Mesendoderm (in vitro differentiated cells): ENCODE data around the gene CPNE5.

Source experiments
- DNase-seq: peaks from one replicate; pipeline ENCODE4 v3.0.0; 2013
- H2AK5ac ChIP-seq: 2 replicates; pipeline ENCODE4 v1.6.1; 2013; ENCODE audit warnings: low read length, inconsistent platforms
- H2BK120ac ChIP-seq: 2 replicates; pipeline ENCODE4 v1.6.1; 2013; ENCODE audit warnings: low read depth, mild to moderate bottlenecking, low read length, moderate library complexity, mixed read lengths
- H2BK15ac ChIP-seq: replicated peaks from 2 replicates; pipeline ENCODE4 v1.6.1; 2013; ENCODE audit warnings: low read depth, mild to moderate bottlenecking, moderate library complexity
- H2BK5ac ChIP-seq: 2 replicates; pipeline ENCODE4 v1.6.1; 2013; ENCODE audit warnings: low read length, inconsistent platforms
- H3K18ac ChIP-seq: 2 replicates; pipeline ENCODE4 v1.6.1; 2013; ENCODE audit warnings: mild to moderate bottlenecking, low read length, mixed read lengths
- H3K23ac ChIP-seq: one replicate; pipeline ENCODE4 v1.6.1; 2013; ENCODE audit warnings: low read length
- H3K27ac ChIP-seq: 2 replicates; pipeline ENCODE4 v1.5.1; 2013; ENCODE audit warnings: low read depth, mild to moderate bottlenecking, inconsistent platforms, low read length, moderate library complexity
- H3K27me3 ChIP-seq: 2 replicates; pipeline ENCODE4 v1.6.1; 2013; ENCODE audit warnings: low read length, control low read depth, mild to moderate bottlenecking, inconsistent platforms; ENCODE audit not compliant: insufficient read depth, poor library complexity
- H3K36me3 ChIP-seq: 2 replicates; pipeline ENCODE4 v1.6.1; 2013; ENCODE audit warnings: low read length, inconsistent platforms; ENCODE audit not compliant: control insufficient read depth, insufficient read depth
- H3K4ac ChIP-seq: one replicate; pipeline ENCODE4 v1.6.1; 2013; ENCODE audit warnings: low read depth, mild to moderate bottlenecking, low read length, moderate library complexity
- H3K4me1 ChIP-seq: 2 replicates; pipeline ENCODE4 v1.6.1; 2013; ENCODE audit warnings: low read depth, low read length, inconsistent platforms; ENCODE audit not compliant: control insufficient read depth
- H3K4me2 ChIP-seq: 2 replicates; pipeline ENCODE4 v1.6.1; 2013; ENCODE audit warnings: low read length
- H3K4me3 ChIP-seq: 2 replicates; pipeline ENCODE4 v1.5.1; 2013; ENCODE audit warnings: mild to moderate bottlenecking, low read length
- H3K56ac ChIP-seq: one replicate; pipeline ENCODE4 v1.6.1; 2013; ENCODE audit warnings: low read length
- H3K79me1 ChIP-seq: 2 replicates; pipeline ENCODE4 v1.6.1; 2013; ENCODE audit warnings: low read length, inconsistent platforms
- H3K79me2 ChIP-seq: 2 replicates; pipeline ENCODE4 v1.6.1; 2013; ENCODE audit warnings: mild to moderate bottlenecking, low read length; ENCODE audit not compliant: control insufficient read depth, insufficient read depth
- H3K9ac ChIP-seq: 2 replicates; pipeline ENCODE4 v1.6.1; 2013; ENCODE audit warnings: low read length, inconsistent platforms
- H4K5ac ChIP-seq: one replicate; pipeline ENCODE4 v1.6.1; 2013; ENCODE audit warnings: low read length
- H4K8ac ChIP-seq: one replicate; pipeline ENCODE4 v1.6.1; 2013; ENCODE audit warnings: low read depth, mild to moderate bottlenecking, control low read depth, low read length, moderate library complexity
- WGBS: extraction: QIAGEN DNeasy Blood & Tissue Kit; methylation state at CpG from one replicate; pipeline ENCODE4 v1.1.7; 2013; ENCODE audit warnings: low lambda C conversion rate, missing lambda C conversion rate; ENCODE audit not compliant: insufficient coverage; ENCODE audit errors: extremely low coverage; 5-methylcytosine and 5-hydroxymethylcytosine counted together

Gene CPNE5

GRCh38 chr6:36749829-36750489 is 89.3 kb downstream of the CPNE5 start:
- H3K23ac ChIP-seq, result no peak overlapping the region
- WGBS, result no CpG with 5 or more reads among the region's 5 CpGs

GRCh38 chr6:36746251-36746650 is 93.0 kb downstream of the CPNE5 start:
- no peak overlapping the region for H4K8ac ChIP-seq
- H3K18ac ChIP-seq, result no peak overlapping the region
- H3K27ac ChIP-seq, result no peak overlapping the region
- H3K4me1 ChIP-seq, result no peaks in the 10 kb centered on the region
- no peak overlapping the region for H2BK15ac ChIP-seq
- H3K4me3 ChIP-seq, result no peak overlapping the region
- H3K79me2 ChIP-seq, result no peaks in the 10 kb centered on the region
- H2BK120ac ChIP-seq, result no peak overlapping the region
- no peak overlapping the region for H3K23ac ChIP-seq
- no peak overlapping the region for H3K9ac ChIP-seq
- no peaks in the 10 kb centered on the region for H3K79me1 ChIP-seq
- no CpG with 5 or more reads among the region's 14 CpGs for WGBS
- H2AK5ac ChIP-seq, result no peak overlapping the region
- H3K56ac ChIP-seq, result no peak overlapping the region
- no peak for DNase-seq
- H3K36me3 ChIP-seq, result no peaks in the 10 kb centered on the region
- H2BK5ac ChIP-seq, result no peak overlapping the region
- H4K5ac ChIP-seq, result no peak overlapping the region
- H3K4ac ChIP-seq, result no peak overlapping the region
- H3K4me2 ChIP-seq, result no peak overlapping the region
- no peaks in the 10 kb centered on the region for H3K27me3 ChIP-seq

More at GRCh38 chr6:36749829-36750489, 89.3 kb downstream of the CPNE5 start:
- Histone ChIP-seq H3K4me1 (no peaks in the 10 kb centered on the region), H3K18ac (no peak overlapping the region), H3K79me2 (no peaks in the 10 kb centered on the region), H2BK120ac (no peak overlapping the region), H3K4me2 (no peak overlapping the region), H4K8ac (no peak overlapping the region), H3K27me3 (no peaks in the 10 kb centered on the region), H3K4ac (no peak overlapping the region), H2BK15ac (no peak overlapping the region), H2AK5ac (no peak overlapping the region), H3K27ac (no peak overlapping the region), H3K4me3 (no peak overlapping the region), H4K5ac (no peak overlapping the region), H3K79me1 (no peaks in the 10 kb centered on the region), H3K36me3 (no peaks in the 10 kb centered on the region), H3K9ac (no peak overlapping the region), H2BK5ac (no peak overlapping the region), H3K56ac (no peak overlapping the region)
- DNase-seq, result no peak

GRCh38 chr6:36745836-36746235 is 93.4 kb downstream of the CPNE5 start:
- H3K27me3 ChIP-seq, result no peaks in the 10 kb centered on the region
- H3K79me2 ChIP-seq, result no peaks in the 10 kb centered on the region
- no peak overlapping the region for H3K56ac ChIP-seq
- H3K4me2 ChIP-seq, result no peak overlapping the region
- no peaks in the 10 kb centered on the region for H3K36me3 ChIP-seq
- H3K27ac ChIP-seq, result no peak overlapping the region
- H2BK5ac ChIP-seq, result no peak overlapping the region
- H4K5ac ChIP-seq, result no peak overlapping the region
- WGBS, result no CpG with 5 or more reads among the region's 8 CpGs
- H3K4me1 ChIP-seq, result no peaks in the 10 kb centered on the region
- no peak overlapping the region for H3K18ac ChIP-seq
- no peak for DNase-seq
- H3K79me1 ChIP-seq, result no peaks in the 10 kb centered on the region
- H4K8ac ChIP-seq, result no peak overlapping the region
- H3K9ac ChIP-seq, result no peak overlapping the region
- no peak overlapping the region for H2BK120ac ChIP-seq
- H3K4ac ChIP-seq, result no peak overlapping the region
- H2BK15ac ChIP-seq, result no peak overlapping the region
- H2AK5ac ChIP-seq, result no peak overlapping the region
- no peak overlapping the region for H3K23ac ChIP-seq
- no peak overlapping the region for H3K4me3 ChIP-seq

GRCh38 chr6:36745283-36745682 is 94.0 kb downstream of the CPNE5 start:
- Histone ChIP-seq H3K27ac (no peak overlapping the region), H3K23ac (no peak overlapping the region), H3K4me1 (no peaks in the 10 kb centered on the region), H2BK120ac (no peak overlapping the region), H3K18ac (no peak overlapping the region), H3K4ac (no peak overlapping the region), H3K27me3 (no peaks in the 10 kb centered on the region), H3K79me2 (no peaks in the 10 kb centered on the region), H3K4me2 (no peak overlapping the region), H3K79me1 (no peaks in the 10 kb centered on the region), H4K8ac (no peak overlapping the region), H3K36me3 (no peaks in the 10 kb centered on the region), H3K56ac (no peak overlapping the region), H2BK15ac (no peak overlapping the region), H2BK5ac (no peak overlapping the region), H2AK5ac (no peak overlapping the region), H3K9ac (no peak overlapping the region), H3K4me3 (no peak overlapping the region), H4K5ac (no peak overlapping the region)
- no CpG with 5 or more reads among the region's 12 CpGs for WGBS
- no peak for DNase-seq

GRCh38 chr6:36744304-36744673 is 95.0 kb downstream of the CPNE5 start:
- no CpG with 5 or more reads among the region's 2 CpGs for WGBS
- no peak overlapping the region for H2BK120ac ChIP-seq
- H3K79me2 ChIP-seq, result no peaks in the 10 kb centered on the region
- H3K4me1 ChIP-seq, result no peaks in the 10 kb centered on the region
- no peak overlapping the region for H4K8ac ChIP-seq
- no peak overlapping the region for H2BK15ac ChIP-seq
- H3K23ac ChIP-seq, result no peak overlapping the region
- H3K56ac ChIP-seq, result no peak overlapping the region
- no peaks in the 10 kb centered on the region for H3K27me3 ChIP-seq
- DNase-seq, result no peak
- H2BK5ac ChIP-seq, result no peak overlapping the region
- no peak overlapping the region for H3K4me2 ChIP-seq
- no peaks in the 10 kb centered on the region for H3K79me1 ChIP-seq
- H3K4me3 ChIP-seq, result no peak overlapping the region
- H3K36me3 ChIP-seq, result no peaks in the 10 kb centered on the region
- no peak overlapping the region for H3K18ac ChIP-seq
- H3K4ac ChIP-seq, result no peak overlapping the region
- no peak overlapping the region for H2AK5ac ChIP-seq
- H3K9ac ChIP-seq, result no peak overlapping the region
- H3K27ac ChIP-seq, result no peak overlapping the region
- no peak overlapping the region for H4K5ac ChIP-seq
